DOHH2 (cell line): ENCODE results near the gene PLEKHH3.

ENCODE experiments used
- EZH2phosphoT487 ChIP-seq: fragments of 200-600 bp; sonication (generic); IDR thresholded peaks from 2 replicates; pipeline ENCODE4 v1.6.1; 2017; ENCODE audit warnings: borderline replicate concordance, mild to moderate bottlenecking, antibody characterized with exemption, low read length, moderate library complexity, mixed read lengths
- TF ChIP-seq, protein P1 (sequence below): fragments of 200-600 bp; sonication (generic); IDR thresholded peaks from one replicate; pipeline ENCODE4 v1.5.1; 2014; ENCODE audit warnings: antibody characterized with exemption, mild to moderate bottlenecking, low read depth, low read length; ENCODE audit not compliant: poor library complexity, severe bottlenecking

DNA sequence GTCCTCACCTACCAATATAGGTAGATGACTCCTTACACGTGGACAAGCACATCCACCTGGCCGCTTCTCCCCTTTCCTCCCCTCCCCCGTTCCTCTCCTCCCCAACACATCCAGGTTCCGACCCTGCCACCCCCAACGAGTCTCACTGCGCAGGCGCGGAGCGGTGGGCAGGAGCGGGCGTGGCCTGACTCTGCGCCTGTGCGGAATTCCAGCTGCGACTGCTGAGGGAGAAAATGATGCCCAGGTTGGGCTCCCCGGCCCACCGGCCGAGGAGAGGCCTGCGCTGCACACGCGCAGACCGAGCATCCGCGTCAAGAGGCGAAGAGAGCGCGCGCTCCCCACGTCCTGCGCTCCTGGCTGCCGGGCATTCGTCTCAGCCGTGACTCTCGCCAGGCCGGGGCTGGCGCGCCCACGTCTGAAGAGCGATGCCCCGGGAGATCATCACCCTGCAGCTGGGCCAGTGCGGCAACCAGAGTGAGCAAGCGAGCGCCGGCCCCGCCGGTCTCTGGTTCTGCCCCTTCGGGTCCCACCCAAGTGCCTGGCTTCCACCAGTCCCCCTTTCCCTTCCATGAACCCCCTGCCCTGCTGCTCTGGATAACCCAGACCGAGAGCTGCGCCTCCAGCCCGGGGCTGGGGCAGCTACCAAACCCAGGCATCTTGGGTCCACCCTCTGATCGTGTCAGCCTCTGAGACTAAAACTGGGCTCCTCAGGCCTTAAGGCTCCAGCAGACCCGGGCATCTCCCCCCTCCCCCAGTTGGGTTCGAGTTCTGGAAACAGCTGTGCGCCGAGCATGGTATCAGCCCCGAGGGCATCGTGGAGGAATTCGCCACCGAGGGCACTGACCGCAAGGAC is 17.5 kb downstream of the PLEKHH3 start, which contains the start of gene TUBG2:
- TF ChIP-seq, protein P1, sequence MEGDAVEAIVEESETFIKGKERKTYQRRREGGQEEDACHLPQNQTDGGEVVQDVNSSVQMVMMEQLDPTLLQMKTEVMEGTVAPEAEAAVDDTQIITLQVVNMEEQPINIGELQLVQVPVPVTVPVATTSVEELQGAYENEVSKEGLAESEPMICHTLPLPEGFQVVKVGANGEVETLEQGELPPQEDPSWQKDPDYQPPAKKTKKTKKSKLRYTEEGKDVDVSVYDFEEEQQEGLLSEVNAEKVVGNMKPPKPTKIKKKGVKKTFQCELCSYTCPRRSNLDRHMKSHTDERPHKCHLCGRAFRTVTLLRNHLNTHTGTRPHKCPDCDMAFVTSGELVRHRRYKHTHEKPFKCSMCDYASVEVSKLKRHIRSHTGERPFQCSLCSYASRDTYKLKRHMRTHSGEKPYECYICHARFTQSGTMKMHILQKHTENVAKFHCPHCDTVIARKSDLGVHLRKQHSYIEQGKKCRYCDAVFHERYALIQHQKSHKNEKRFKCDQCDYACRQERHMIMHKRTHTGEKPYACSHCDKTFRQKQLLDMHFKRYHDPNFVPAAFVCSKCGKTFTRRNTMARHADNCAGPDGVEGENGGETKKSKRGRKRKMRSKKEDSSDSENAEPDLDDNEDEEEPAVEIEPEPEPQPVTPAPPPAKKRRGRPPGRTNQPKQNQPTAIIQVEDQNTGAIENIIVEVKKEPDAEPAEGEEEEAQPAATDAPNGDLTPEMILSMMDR: no peak
- TF ChIP-seq EZH2phosphoT487: no peak
